GM23248 (cell line): Measurements from ENCODE around the gene ADGRD2. TPM values are rescaled to one million over a fixed set of nuclear protein-coding genes. Genes with fewer than 3 reads are reported as not detected.
A peak's percentile ranks its signal among the peaks of the same experiment; 100 is the strongest.

Source experiments
- DNase-seq: peaks from one replicate; pipeline ENCODE4 v3.0.0-alpha.2; 2015
- H2AFZ ChIP-seq: fragments of 200-600 bp; sonication (generic); 2 replicates; pipeline ENCODE4 v1.6.1; 2016; ENCODE audit warnings: antibody characterized with exemption
- H3F3A ChIP-seq: fragments of 200-600 bp; sonication (generic); 2 replicates; pipeline ENCODE4 v1.6.1; 2016; ENCODE audit warnings: mild to moderate bottlenecking, antibody characterized with exemption, mixed run types; ENCODE audit not compliant: insufficient read depth
- H3K27ac ChIP-seq: fragments of 200-600 bp; sonication (generic); 2 replicates; pipeline ENCODE4 v1.5.1; 2016; ENCODE audit warnings: mild to moderate bottlenecking
- H3K27me3 ChIP-seq: fragments of 200-600 bp; sonication (generic); replicated peaks from 2 replicates; pipeline ENCODE4 v1.6.1; 2016; ENCODE audit warnings: mild to moderate bottlenecking; ENCODE audit not compliant: insufficient read depth
- H3K36me3 ChIP-seq: fragments of 200-600 bp; sonication (generic); 2 replicates; pipeline ENCODE4 v1.6.1; 2016; ENCODE audit warnings: low read depth, mild to moderate bottlenecking
- H3K4me1 ChIP-seq: fragments of 200-600 bp; sonication (generic); 2 replicates; pipeline ENCODE4 v1.6.1; 2016; ENCODE audit warnings: mild to moderate bottlenecking; ENCODE audit not compliant: insufficient read depth
- H3K4me2 ChIP-seq: fragments of 200-600 bp; sonication (generic); one replicate; pipeline ENCODE4 v1.6.1; 2016; ENCODE audit warnings: mild to moderate bottlenecking; ENCODE audit not compliant: unreplicated experiment
- H3K4me3 ChIP-seq: fragments of 200-600 bp; sonication (generic); 2 replicates; pipeline ENCODE4 v1.5.1; 2016; ENCODE audit warnings: mild to moderate bottlenecking
- H3K79me2 ChIP-seq: fragments of 200-600 bp; sonication (generic); 2 replicates; pipeline ENCODE4 v1.6.1; 2016; ENCODE audit warnings: mild to moderate bottlenecking; ENCODE audit not compliant: insufficient read depth
- H3K9ac ChIP-seq: fragments of 200-600 bp; sonication (generic); 2 replicates; pipeline ENCODE4 v1.6.1; 2016; ENCODE audit warnings: mild to moderate bottlenecking
- H3K9me2 ChIP-seq: fragments of 200-600 bp; sonication (generic); 2 replicates; pipeline ENCODE4 v1.6.1; 2016; ENCODE audit warnings: mixed run types, mild to moderate bottlenecking, moderate library complexity; ENCODE audit not compliant: insufficient read depth
- H3K9me3 ChIP-seq: fragments of 200-600 bp; sonication (generic); one replicate; pipeline ENCODE4 v1.6.1; 2017; ENCODE audit warnings: low read depth
- H4K20me1 ChIP-seq: fragments of 200-600 bp; sonication (generic); 2 replicates; pipeline ENCODE4 v1.6.0; 2016; ENCODE audit not compliant: insufficient read depth
- EZH2 ChIP-seq: fragments of 200-600 bp; sonication (generic); IDR thresholded peaks from 2 replicates; pipeline ENCODE4 v1.6.1; 2018; ENCODE audit warnings: antibody characterized with exemption, mild to moderate bottlenecking; ENCODE audit not compliant: insufficient read depth, poor library complexity, severe bottlenecking
- EZH2phosphoT487 ChIP-seq: fragments of 200-600 bp; sonication (generic); IDR thresholded peaks from 2 replicates; pipeline ENCODE4 v1.6.1; 2018; ENCODE audit warnings: antibody characterized with exemption, moderate library complexity, mild to moderate bottlenecking, low read depth; ENCODE audit not compliant: insufficient read depth
- WGBS, 2 experiments: methylation state at CpG; one replicate each; pipeline ENCODE4 v1.1.6; 2015 to 2017; ENCODE audit warnings: low lambda C conversion rate in 2 of 2, low coverage in 1 of 2; ENCODE audit errors: missing lambda C conversion rate in 2 of 2; 5-methylcytosine and 5-hydroxymethylcytosine counted together
- in situ Hi-C: fragments of 300-500 bp; cut with MboI; formaldehyde crosslinking; loops from 2 replicates; pipeline ENCODE4 v1.15.0; 2020
- polyA plus RNA-seq: library from polyadenylated mRNA; unstranded; fragments of >200 nt; fragmentation: Nextera tagmentation; extraction: Ambion mirVana; gene quantifications from 2 replicates; pipeline ENCODE4 v1.2.1, GENCODE V29; 2016
- total RNA-seq: library from RNA; depleted of rRNA; stranded (reverse); fragments of >200 nt; shearing (Covaris generic); gene quantifications from 2 replicates; pipeline ENCODE4 v1.2.3, GENCODE V29; 2014

ADGRD2 gene
- total and polyA plus RNA-seq, 2 experiments from 2014 or later, result not detected

GRCh38 chr9:124504530-124505005 lies 54.3 kb downstream of the ADGRD2 start:
- TF ChIP-seq EZH2phosphoT487, result no peak
- no peak for TF ChIP-seq EZH2
- Histone ChIP-seq H3K79me2 (no peaks in the 10 kb centered on the region), H3K4me1 (no peaks in the 10 kb centered on the region), H3K4me2 (no peak overlapping the region), H3K9me3 (no peaks in the 10 kb centered on the region), H3K27ac (no peak overlapping the region), H3K27me3 (peaks cover 50% of the 10 kb centered on the region), H3K36me3 (no peaks in the 10 kb centered on the region), H4K20me1 (no peaks in the 10 kb centered on the region), H3F3A (no peaks in the 10 kb centered on the region), H3K4me3 (no peak overlapping the region), H3K9me2 (no peaks in the 10 kb centered on the region), H2AFZ (no peak overlapping the region), H3K9ac (no peak overlapping the region)
- no peak for DNase-seq
- WGBS, 2 experiments, result 7 to 15% methylated on average over 8 to 9 of the region's 81 CpGs
- in situ Hi-C loops, result no loop called here

GRCh38 chr9:124505006-124505900 lies 55.0 kb downstream of the ADGRD2 start:
- Histone ChIP-seq H3F3A (no peaks in the 10 kb centered on the region), H3K27me3 (peaks cover 50% of the 10 kb centered on the region), H3K4me3 (no peak overlapping the region), H3K36me3 (no peaks in the 10 kb centered on the region), H3K9ac (no peak overlapping the region), H4K20me1 (no peaks in the 10 kb centered on the region), H3K9me2 (no peaks in the 10 kb centered on the region), H3K27ac (no peak overlapping the region), H3K9me3 (no peaks in the 10 kb centered on the region), H2AFZ (no peak overlapping the region), H3K79me2 (no peaks in the 10 kb centered on the region), H3K4me2 (no peak overlapping the region), H3K4me1 (no peaks in the 10 kb centered on the region)
- DNase-seq, result no peak
- in situ Hi-C loops, result no loop called here
- TF ChIP-seq EZH2, result peak; percentile 91
- TF ChIP-seq EZH2phosphoT487, result 0 out of 2 replicates have a peak, but pooled peaks have one; percentile 53
- WGBS, 2 experiments, result 30 to 35% methylated on average over 48 to 68 of the region's 69 CpGs

GRCh38 chr9:124505901-124506346 lies 55.7 kb downstream of the ADGRD2 start:
- Histone ChIP-seq H3K79me2 (no peaks in the 10 kb centered on the region), H3K9me2 (no peaks in the 10 kb centered on the region), H3K4me2 (no peak overlapping the region), H3K27ac (no peak overlapping the region), H3K4me1 (no peaks in the 10 kb centered on the region), H4K20me1 (no peaks in the 10 kb centered on the region), H3K9me3 (no peaks in the 10 kb centered on the region), H3K36me3 (no peaks in the 10 kb centered on the region), H3K27me3 (peaks cover 47% of the 10 kb centered on the region), H3F3A (no peaks in the 10 kb centered on the region), H3K9ac (no peak overlapping the region), H3K4me3 (no peak overlapping the region), H2AFZ (no peak overlapping the region)
- TF ChIP-seq EZH2phosphoT487, result no peak
- TF ChIP-seq EZH2, result no peak
- 79 to 83% methylated on average over 19 of the region's 19 CpGs for WGBS, 2 experiments
- in situ Hi-C loops, result no loop called here
- DNase-seq, result no peak

DNA sequence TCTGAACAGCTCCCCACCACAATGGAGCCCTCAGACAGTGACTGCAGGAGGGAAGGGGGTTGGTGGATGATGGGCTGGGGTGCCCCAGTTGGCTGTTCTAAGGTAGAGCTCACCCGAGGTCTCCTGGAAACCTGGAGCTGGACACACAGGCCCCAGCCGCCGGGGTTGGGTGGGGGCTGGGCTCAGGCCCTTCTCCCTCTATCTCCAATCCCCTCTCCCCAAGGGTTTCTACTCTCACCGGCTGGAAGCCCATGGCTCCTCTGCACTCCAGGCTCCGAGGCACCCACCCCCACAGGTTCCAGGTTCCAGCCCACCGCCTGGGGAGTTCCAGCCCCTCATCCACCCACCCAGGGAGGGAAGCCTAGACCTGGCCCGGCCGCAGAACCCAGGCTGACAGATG lies 56.2 kb downstream of the ADGRD2 start:
- Histone ChIP-seq H3K9me2 (no peaks in the 10 kb centered on the region), H3K4me2 (no peak overlapping the region), H3K9me3 (no peaks in the 10 kb centered on the region), H3K27ac (no peak overlapping the region), H3K9ac (no peak overlapping the region), H3K4me1 (no peaks in the 10 kb centered on the region), H3K4me3 (no peak overlapping the region), H3K79me2 (no peaks in the 10 kb centered on the region), H4K20me1 (no peaks in the 10 kb centered on the region), H2AFZ (no peak overlapping the region), H3F3A (no peaks in the 10 kb centered on the region), H3K27me3 (peaks cover 42% of the 10 kb centered on the region), H3K36me3 (no peaks in the 10 kb centered on the region)
- in situ Hi-C loops, result no loop called here
- no peak for DNase-seq
- TF ChIP-seq EZH2 (no peak), EZH2phosphoT487 (no peak)
- 93 to 95% methylated on average over 6 to 7 of the region's 8 CpGs for WGBS, 2 experiments
